Measurements from ENCODE around the gene PRPF31. TPM values are rescaled to one million over a fixed set of nuclear protein-coding genes. Genes with fewer than 3 reads are reported as not detected.

The PRPF31 gene
- 28.7 and 35.3 TPM in 2 replicates for polyA plus RNA-seq (2011; rRNA removed)
- polyA minus RNA-seq (2011; rRNA and poly(A)+ RNA removed): 19.3 and 20.4 TPM in 2 replicates

DNA sequence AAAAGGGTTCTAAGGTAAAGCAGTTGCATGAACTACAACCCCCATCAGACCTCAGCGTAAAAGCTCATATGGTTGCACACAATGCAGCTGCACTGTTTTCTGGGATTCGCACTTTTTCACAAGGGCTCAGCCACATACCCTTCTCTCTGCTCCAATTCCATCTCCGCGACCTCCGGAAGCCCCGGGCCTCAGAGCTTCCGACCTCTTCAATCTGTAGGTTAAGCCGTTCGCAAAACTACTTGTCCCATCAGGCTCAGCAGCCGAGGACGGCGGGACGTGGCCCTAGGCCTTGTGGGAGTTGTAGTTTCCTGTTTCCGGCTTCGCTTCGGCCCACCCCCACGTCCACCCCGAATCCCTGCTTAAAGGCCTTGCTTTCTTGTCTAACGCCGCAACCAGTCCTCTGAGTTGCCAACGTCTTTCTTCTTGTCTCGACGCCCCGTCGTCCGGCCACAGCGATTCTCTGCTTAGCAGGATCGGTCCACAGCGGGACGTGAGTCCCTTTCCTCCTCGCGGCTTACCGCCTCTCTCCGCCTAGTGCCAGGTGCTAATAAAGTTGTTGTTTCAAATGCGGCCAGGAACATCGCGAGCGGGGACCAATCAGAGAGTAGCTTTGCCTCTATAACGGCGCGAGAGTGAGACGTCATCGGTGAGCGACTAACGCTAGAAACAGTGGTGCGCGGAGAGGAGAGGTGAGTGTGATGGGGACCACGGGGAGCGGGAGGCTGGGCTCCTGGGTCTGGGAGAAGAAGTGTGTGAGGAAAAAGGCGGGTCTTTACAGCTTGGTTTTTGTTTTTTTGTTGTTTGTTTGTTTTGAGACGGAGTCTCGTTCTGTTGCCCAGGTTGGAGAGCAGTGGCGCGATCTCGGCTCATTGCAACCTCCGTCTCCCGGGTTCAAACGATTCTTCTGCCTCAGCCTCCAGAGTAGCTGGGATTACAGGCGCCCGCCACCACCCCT is at the start of gene PRPF31, which contains the start of gene TFPT:
PRPF31 (plus strand) TSS at position 646 of the 955 bp plus-strand sequence. CDS start 2,525 bp downstream, outside the sequence.
TFPT (minus strand) TSS at position 549 of the 955 bp plus-strand sequence; CDS start at position 161, 388 bp downstream.
- no peak for TF ChIP-seq CTCF (IDR thresholded peaks at IDR 0.05; ENCODE audit: low read depth, low read length)
- Histone ChIP-seq H3K27me3 (ENCODE audit: control insufficient read depth, insufficient read depth, low read length) (no peaks in the 10 kb centered on the region), H3K9me3 (ENCODE audit: control insufficient read depth, insufficient read depth, low read length) (no peaks in the 10 kb centered on the region), H3K4me3 (ENCODE audit: low read depth, low read length) (peak within 1 kb of the TSS; percentile 73), H3K27ac (ENCODE audit: low read depth, low read length) (peak within 1 kb of the TSS; percentile 75)
- POLR2A ChIA-PET: interaction anchor here (0.5 to 2.4 kb wide), 10 partner anchors 9 to 333 kb away, joined by 3 to 16 read pairs (median 6); partner anchors contain the start of genes CNOT3, LENG1, LENG8 and MYADM
- peak; percentile 93 for DNase-seq (ENCODE audit: low read depth, low spot score)
- CTCF ChIA-PET: interaction anchor here (1.1 kb wide), 1 partner anchor 92 kb away, joined by 3 read pairs; no protein-coding TSS in a partner anchor

DNA sequence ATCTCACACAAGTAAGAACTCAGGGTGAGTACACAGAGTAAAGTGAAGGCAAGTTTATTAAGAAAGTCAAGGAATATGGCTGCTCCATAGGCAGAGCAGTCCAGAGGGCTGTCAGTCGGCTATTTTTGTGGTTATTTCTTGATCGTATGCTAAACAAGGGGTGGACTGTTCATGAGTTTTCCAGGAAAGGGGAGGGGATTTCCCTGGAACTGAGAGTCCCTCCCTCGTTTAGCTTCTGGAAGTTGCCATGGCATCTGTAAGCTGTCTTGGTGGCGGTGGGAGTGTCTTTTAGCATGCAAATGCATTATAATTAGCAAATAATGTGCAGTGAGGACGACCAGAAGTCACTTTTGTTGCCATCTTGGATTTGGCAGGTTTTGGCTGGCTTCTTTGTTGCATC is 46.1 kb upstream of the PRPF31 start:
- POLR2A ChIA-PET: no interaction called here

GRCh38 chr19:54073829-54074228 is 41.7 kb upstream of the PRPF31 start:
- DNase-seq (ENCODE audit: low read depth, low spot score): no peak
- TF ChIP-seq CTCF (IDR thresholded peaks at IDR 0.05; ENCODE audit: low read depth, low read length): no peak
- ChIA-PET CTCF (no interaction called here), POLR2A (no interaction called here)
- H3K9me3 ChIP-seq (ENCODE audit: control insufficient read depth, insufficient read depth, low read length): peaks cover 6% of the 10 kb centered on the region
- no peaks in the 10 kb centered on the region for H3K27me3 ChIP-seq (ENCODE audit: control insufficient read depth, insufficient read depth, low read length)
- no peak overlapping the region for H3K27ac ChIP-seq (ENCODE audit: low read depth, low read length)
- no peak overlapping the region for H3K4me3 ChIP-seq (ENCODE audit: low read depth, low read length)

More for the DNA sequence above, 46.1 kb upstream of the PRPF31 start:
- Histone ChIP-seq H3K9me3 (ENCODE audit: control insufficient read depth, insufficient read depth, low read length) (peaks cover 6% of the 10 kb centered on the region), H3K4me3 (ENCODE audit: low read depth, low read length) (no peak overlapping the region), H3K27ac (ENCODE audit: low read depth, low read length) (no peak overlapping the region), H3K27me3 (ENCODE audit: control insufficient read depth, insufficient read depth, low read length) (no peaks in the 10 kb centered on the region)
- no peak for DNase-seq (ENCODE audit: low read depth, low spot score)
- TF ChIP-seq CTCF (IDR thresholded peaks at IDR 0.05; ENCODE audit: low read depth, low read length): no peak
- CTCF ChIA-PET: no interaction called here

DNA sequence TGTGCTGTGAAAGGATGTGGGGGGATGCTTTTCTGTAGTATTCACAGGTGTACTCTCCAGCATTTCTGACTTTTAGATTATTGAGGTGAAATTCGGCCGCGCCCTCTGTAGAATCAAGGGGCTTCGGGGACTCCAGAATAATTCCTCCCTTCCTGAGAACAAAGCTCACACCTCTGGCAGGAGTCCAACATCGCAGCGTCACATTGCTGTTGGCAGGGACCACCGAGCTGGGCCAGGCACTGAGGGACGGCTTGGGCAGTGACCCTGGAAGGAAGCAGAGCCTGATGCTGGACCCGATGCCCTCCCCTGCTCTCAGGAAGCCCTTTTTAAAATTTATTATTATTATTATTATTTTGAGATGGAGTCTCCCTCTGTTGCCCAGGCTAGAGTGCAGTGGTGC is 40.7 kb upstream of the PRPF31 start:
- POLR2A ChIA-PET: no interaction called here
- Histone ChIP-seq H3K9me3 (ENCODE audit: control insufficient read depth, insufficient read depth, low read length) (peaks cover 1% of the 10 kb centered on the region), H3K27me3 (ENCODE audit: control insufficient read depth, insufficient read depth, low read length) (no peaks in the 10 kb centered on the region), H3K4me3 (ENCODE audit: low read depth, low read length) (no peak overlapping the region), H3K27ac (ENCODE audit: low read depth, low read length) (no peak overlapping the region)
- no peak for TF ChIP-seq CTCF (IDR thresholded peaks at IDR 0.05; ENCODE audit: low read depth, low read length)
- no peak for DNase-seq (ENCODE audit: low read depth, low spot score)
- CTCF ChIA-PET: no interaction called here

GRCh38 chr19:54077334-54077733 is 38.2 kb upstream of the PRPF31 start:
- ChIA-PET CTCF (no interaction called here), POLR2A (no interaction called here)
- Histone ChIP-seq H3K27ac (ENCODE audit: low read depth, low read length) (no peak overlapping the region), H3K9me3 (ENCODE audit: control insufficient read depth, insufficient read depth, low read length) (peaks cover 7% of the 10 kb centered on the region), H3K4me3 (ENCODE audit: low read depth, low read length) (no peak overlapping the region), H3K27me3 (ENCODE audit: control insufficient read depth, insufficient read depth, low read length) (no peaks in the 10 kb centered on the region)
- no peak for DNase-seq (ENCODE audit: low read depth, low spot score)
- TF ChIP-seq CTCF (IDR thresholded peaks at IDR 0.05; ENCODE audit: low read depth, low read length): no peak

Data from AG04450 (cell line).